Measurements from ENCODE around the gene TMEM203. TPM values are rescaled to one million over a fixed set of nuclear protein-coding genes. Genes with fewer than 3 reads are reported as not detected.

Gene TMEM203
- total and polyA plus RNA-seq, 2 of the 13 experiments (the other 11 are each of a cell fraction or from before 2014, with no cell fraction given): 23.4 to 36.7 TPM

DNA sequence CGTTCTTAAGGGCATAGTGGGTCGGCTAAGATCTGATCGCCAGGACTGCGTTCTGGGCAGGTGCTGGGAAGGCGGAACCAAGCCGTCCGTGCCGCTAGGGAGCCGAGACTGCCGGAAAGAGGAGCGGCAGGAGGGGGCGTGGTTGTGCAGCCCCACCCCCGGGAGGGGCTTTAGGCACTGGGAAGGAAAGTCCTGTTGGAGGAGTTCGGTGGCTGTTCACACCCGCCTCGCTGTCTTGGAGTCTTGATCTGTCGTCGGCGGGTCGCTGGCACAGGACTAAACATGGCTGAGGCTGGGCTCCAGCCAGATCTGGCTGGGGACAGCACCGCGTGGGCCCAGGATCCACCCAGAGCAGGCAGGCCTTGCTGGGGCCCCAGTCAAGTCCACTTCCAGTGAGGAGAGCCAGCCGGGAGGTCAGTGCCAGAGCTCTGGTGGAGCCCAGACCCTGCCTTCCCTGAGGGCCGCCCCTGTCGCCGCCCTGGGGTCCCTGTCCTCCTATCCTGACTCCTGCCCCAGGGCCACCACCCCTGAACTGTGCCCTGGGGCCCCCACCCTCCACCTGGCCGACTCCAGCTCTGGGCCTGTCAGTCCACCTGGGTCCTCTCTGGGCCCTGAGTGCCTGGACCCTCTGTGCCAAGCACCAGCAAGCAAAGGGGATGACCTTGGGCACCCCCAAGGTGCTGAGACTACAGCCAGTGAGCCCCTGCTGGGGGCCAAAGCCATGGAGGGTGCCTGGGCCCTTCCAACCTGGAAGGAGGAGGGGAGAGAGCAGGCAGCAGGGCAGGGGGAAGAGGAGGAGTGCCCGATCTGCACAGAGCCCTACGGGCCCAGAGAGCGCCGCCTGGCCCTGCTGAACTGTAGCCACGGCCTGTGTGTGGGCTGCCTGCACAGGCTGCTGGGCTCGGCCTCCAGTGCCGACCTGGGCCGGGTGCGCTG is 12.1 kb upstream of the TMEM203 start (continued):
- TF ChIP-seq ISL2 (CRISPR knock-in tag; IDR thresholded peaks at IDR 0.05) (no peak), MEF2D (CRISPR knock-in tag; IDR thresholded peaks at IDR 0.05) (no peak), RNF2 (conservative IDR thresholded peaks at IDR 0.05; ENCODE audit: low read depth) (no peak), ARNT (IDR thresholded peaks at IDR 0.05) (no peak), LCORL (IDR thresholded peaks at IDR 0.05) (no peak), LCORL (CRISPR knock-in tag; IDR thresholded peaks at IDR 0.05) (peak; percentile 69), SIX4 (CRISPR knock-in tag; IDR thresholded peaks at IDR 0.05) (no peak), DMAP1 (CRISPR knock-in tag; IDR thresholded peaks at IDR 0.05) (no peak), NFATC3 (CRISPR knock-in tag; IDR thresholded peaks at IDR 0.05) (peak; percentile 38; the same call in 1 of the 2 replicates), ZFX (CRISPR knock-in tag; IDR thresholded peaks at IDR 0.05; ENCODE audit: low read depth) (peak; percentile 65), ZNF558 (CRISPR knock-in tag; IDR thresholded peaks at IDR 0.05; ENCODE audit: borderline replicate concordance) (0 out of 2 replicates have a peak, but pooled peaks have one; percentile 17), ZSCAN21 (CRISPR knock-in tag; IDR thresholded peaks at IDR 0.05; ENCODE audit: borderline replicate concordance) (peak; percentile 51; the same call in 1 of the 2 replicates), ZNF329 (CRISPR knock-in tag; IDR thresholded peaks at IDR 0.05; ENCODE audit: low read depth) (0 out of 2 replicates have a peak, but pooled peaks have one; percentile 37), ZNF577 (CRISPR knock-in tag; IDR thresholded peaks at IDR 0.05; ENCODE audit: borderline replicate concordance, low read depth) (no peak), SRSF1 (optimal IDR thresholded peaks at IDR 0.05; ENCODE audit: low read depth, low read length) (peak; percentile 68)
- TF ChIP-seq, protein P1, sequence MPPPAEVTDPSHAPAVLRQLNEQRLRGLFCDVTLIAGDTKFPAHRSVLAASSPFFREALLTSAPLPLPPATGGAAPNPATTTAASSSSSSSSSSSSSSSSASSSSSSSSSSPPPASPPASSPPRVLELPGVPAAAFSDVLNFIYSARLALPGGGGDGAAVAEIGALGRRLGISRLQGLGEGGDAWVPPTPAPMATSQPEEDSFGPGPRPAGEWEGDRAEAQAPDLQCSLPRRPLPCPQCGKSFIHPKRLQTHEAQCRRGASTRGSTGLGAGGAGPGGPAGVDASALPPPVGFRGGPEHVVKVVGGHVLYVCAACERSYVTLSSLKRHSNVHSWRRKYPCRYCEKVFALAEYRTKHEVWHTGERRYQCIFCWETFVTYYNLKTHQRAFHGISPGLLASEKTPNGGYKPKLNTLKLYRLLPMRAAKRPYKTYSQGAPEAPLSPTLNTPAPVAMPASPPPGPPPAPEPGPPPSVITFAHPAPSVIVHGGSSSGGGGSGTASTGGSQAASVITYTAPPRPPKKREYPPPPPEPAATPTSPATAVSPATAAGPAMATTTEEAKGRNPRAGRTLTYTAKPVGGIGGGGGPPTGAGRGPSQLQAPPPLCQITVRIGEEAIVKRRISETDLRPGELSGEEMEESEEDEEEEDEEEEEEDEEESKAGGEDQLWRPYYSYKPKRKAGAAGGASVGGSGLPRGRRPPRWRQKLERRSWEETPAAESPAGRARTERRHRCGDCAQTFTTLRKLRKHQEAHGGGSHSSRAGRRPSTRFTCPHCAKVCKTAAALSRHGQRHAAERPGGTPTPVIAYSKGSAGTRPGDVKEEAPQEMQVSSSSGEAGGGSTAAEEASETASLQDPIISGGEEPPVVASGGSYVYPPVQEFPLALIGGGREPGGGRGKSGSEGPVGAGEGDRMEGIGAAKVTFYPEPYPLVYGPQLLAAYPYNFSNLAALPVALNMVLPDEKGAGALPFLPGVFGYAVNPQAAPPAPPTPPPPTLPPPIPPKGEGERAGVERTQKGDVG (CRISPR knock-in tag; IDR thresholded peaks at IDR 0.05; ENCODE audit: borderline replicate concordance): no peak
- TF ChIP-seq, protein P2, sequence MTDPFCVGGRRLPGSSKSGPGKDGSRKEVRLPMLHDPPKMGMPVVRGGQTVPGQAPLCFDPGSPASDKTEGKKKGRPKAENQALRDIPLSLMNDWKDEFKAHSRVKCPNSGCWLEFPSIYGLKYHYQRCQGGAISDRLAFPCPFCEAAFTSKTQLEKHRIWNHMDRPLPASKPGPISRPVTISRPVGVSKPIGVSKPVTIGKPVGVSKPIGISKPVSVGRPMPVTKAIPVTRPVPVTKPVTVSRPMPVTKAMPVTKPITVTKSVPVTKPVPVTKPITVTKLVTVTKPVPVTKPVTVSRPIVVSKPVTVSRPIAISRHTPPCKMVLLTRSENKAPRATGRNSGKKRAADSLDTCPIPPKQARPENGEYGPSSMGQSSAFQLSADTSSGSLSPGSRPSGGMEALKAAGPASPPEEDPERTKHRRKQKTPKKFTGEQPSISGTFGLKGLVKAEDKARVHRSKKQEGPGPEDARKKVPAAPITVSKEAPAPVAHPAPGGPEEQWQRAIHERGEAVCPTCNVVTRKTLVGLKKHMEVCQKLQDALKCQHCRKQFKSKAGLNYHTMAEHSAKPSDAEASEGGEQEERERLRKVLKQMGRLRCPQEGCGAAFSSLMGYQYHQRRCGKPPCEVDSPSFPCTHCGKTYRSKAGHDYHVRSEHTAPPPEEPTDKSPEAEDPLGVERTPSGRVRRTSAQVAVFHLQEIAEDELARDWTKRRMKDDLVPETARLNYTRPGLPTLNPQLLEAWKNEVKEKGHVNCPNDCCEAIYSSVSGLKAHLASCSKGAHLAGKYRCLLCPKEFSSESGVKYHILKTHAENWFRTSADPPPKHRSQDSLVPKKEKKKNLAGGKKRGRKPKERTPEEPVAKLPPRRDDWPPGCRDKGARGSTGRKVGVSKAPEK (CRISPR knock-in tag; IDR thresholded peaks at IDR 0.05; ENCODE audit: borderline replicate concordance): no peak
- TF ChIP-seq, protein P3, sequence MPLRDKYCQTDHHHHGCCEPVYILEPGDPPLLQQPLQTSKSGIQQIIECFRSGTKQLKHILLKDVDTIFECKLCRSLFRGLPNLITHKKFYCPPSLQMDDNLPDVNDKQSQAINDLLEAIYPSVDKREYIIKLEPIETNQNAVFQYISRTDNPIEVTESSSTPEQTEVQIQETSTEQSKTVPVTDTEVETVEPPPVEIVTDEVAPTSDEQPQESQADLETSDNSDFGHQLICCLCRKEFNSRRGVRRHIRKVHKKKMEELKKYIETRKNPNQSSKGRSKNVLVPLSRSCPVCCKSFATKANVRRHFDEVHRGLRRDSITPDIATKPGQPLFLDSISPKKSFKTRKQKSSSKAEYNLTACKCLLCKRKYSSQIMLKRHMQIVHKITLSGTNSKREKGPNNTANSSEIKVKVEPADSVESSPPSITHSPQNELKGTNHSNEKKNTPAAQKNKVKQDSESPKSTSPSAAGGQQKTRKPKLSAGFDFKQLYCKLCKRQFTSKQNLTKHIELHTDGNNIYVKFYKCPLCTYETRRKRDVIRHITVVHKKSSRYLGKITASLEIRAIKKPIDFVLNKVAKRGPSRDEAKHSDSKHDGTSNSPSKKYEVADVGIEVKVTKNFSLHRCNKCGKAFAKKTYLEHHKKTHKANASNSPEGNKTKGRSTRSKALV (CRISPR knock-in tag; IDR thresholded peaks at IDR 0.05): peak; percentile 72
- TF ChIP-seq, protein P4, sequence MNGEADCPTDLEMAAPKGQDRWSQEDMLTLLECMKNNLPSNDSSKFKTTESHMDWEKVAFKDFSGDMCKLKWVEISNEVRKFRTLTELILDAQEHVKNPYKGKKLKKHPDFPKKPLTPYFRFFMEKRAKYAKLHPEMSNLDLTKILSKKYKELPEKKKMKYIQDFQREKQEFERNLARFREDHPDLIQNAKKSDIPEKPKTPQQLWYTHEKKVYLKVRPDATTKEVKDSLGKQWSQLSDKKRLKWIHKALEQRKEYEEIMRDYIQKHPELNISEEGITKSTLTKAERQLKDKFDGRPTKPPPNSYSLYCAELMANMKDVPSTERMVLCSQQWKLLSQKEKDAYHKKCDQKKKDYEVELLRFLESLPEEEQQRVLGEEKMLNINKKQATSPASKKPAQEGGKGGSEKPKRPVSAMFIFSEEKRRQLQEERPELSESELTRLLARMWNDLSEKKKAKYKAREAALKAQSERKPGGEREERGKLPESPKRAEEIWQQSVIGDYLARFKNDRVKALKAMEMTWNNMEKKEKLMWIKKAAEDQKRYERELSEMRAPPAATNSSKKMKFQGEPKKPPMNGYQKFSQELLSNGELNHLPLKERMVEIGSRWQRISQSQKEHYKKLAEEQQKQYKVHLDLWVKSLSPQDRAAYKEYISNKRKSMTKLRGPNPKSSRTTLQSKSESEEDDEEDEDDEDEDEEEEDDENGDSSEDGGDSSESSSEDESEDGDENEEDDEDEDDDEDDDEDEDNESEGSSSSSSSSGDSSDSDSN (CRISPR knock-in tag; IDR thresholded peaks at IDR 0.05): peak; percentile 48; the same call in 1 of the 2 replicates
